GM23338 (cell line): ENCODE results near the gene OR2A25. TPM values are rescaled to one million over a fixed set of nuclear protein-coding genes. Genes with fewer than 3 reads are reported as not detected.

Source experiments
- ATAC-seq: fragments of 200-7000 bp; cut with Tn5 transposase; 3 replicates; pipeline ENCODE4 v1.9.1; 2020
- DNase-seq: peaks from one replicate; pipeline ENCODE4 v3.0.0-alpha.2; 2015; ENCODE audit warnings: low spot score
- H2AFZ ChIP-seq: fragments of 200-600 bp; sonication (generic); 2 replicates; pipeline ENCODE4 v1.8.0; 2016; ENCODE audit warnings: antibody characterized with exemption, mild to moderate bottlenecking, moderate library complexity
- H3F3A ChIP-seq: fragments of 200-600 bp; sonication (generic); replicated peaks from 2 replicates; pipeline ENCODE4 v1.8.0; 2017; ENCODE audit warnings: antibody characterized with exemption, mixed run types, low read depth
- H3K27ac ChIP-seq: fragments of 200-600 bp; sonication (generic); 2 replicates; pipeline ENCODE4 v1.6.1; 2016; ENCODE audit warnings: low read depth
- H3K27me3 ChIP-seq: fragments of 200-600 bp; sonication (generic); 2 replicates; pipeline ENCODE4 v1.8.0; 2016; ENCODE audit warnings: mild to moderate bottlenecking, mixed run types, moderate library complexity; ENCODE audit not compliant: insufficient read depth
- H3K36me3 ChIP-seq: fragments of 200-600 bp; sonication (generic); 2 replicates; pipeline ENCODE4 v1.8.0; 2016; ENCODE audit warnings: mild to moderate bottlenecking; ENCODE audit not compliant: insufficient read depth
- H3K4me1 ChIP-seq: fragments of 200-600 bp; sonication (generic); 2 replicates; pipeline ENCODE4 v1.8.0; 2016; ENCODE audit warnings: mild to moderate bottlenecking, moderate library complexity; ENCODE audit not compliant: insufficient read depth
- H3K4me2 ChIP-seq: fragments of 200-600 bp; sonication (generic); 2 replicates; pipeline ENCODE4 v1.7.1; 2017; ENCODE audit warnings: mixed run types
- H3K4me3 ChIP-seq: fragments of 200-600 bp; sonication (generic); 2 replicates; pipeline ENCODE4 v1.6.1; 2016; ENCODE audit warnings: mixed run types
- H3K79me2 ChIP-seq: fragments of 200-600 bp; sonication (generic); replicated peaks from 2 replicates; pipeline ENCODE4 v1.8.0; 2017; ENCODE audit warnings: mild to moderate bottlenecking; ENCODE audit not compliant: insufficient read depth
- H3K9me2 ChIP-seq: fragments of 200-600 bp; sonication (generic); 2 replicates; pipeline ENCODE4 v1.8.0; 2017; ENCODE audit not compliant: insufficient read depth
- H4K20me1 ChIP-seq: fragments of 200-600 bp; sonication (generic); replicated peaks from 2 replicates; pipeline ENCODE4 v1.8.0; 2017; ENCODE audit warnings: mild to moderate bottlenecking; ENCODE audit not compliant: insufficient read depth
- H3K27ac Mint-ChIP-seq: 2 replicates; pipeline ENCODE4 v1.8.0; 2020; ENCODE audit warnings: inconsistent platforms, mild to moderate bottlenecking, moderate library complexity, mixed read lengths
- H3K27me3 Mint-ChIP-seq: 3 replicates; pipeline ENCODE4 v1.8.0; 2022; ENCODE audit warnings: low read depth, mild to moderate bottlenecking, moderate library complexity, mixed read lengths, inconsistent platforms; ENCODE audit not compliant: insufficient read depth, poor library complexity
- H3K36me3 Mint-ChIP-seq: 3 replicates; pipeline ENCODE4 v1.8.0; 2021; ENCODE audit warnings: low read depth, mild to moderate bottlenecking, inconsistent platforms, moderate library complexity, mixed read lengths
- H3K4me1 Mint-ChIP-seq: 3 replicates; pipeline ENCODE4 v1.8.0; 2020; ENCODE audit warnings: mild to moderate bottlenecking, inconsistent platforms, mixed read lengths
- H3K4me3 Mint-ChIP-seq: 3 replicates; pipeline ENCODE4 v1.8.0; 2021; ENCODE audit warnings: moderate library complexity, mild to moderate bottlenecking, inconsistent platforms, mixed read lengths
- H3K9me3 Mint-ChIP-seq: 3 replicates; pipeline ENCODE4 v1.8.0; 2020; ENCODE audit warnings: moderate library complexity, mild to moderate bottlenecking, inconsistent platforms, mixed read lengths
- CREB1 ChIP-seq: fragments of 250-450 bp; sonication (Bioruptor Pico); IDR thresholded peaks from 2 replicates; pipeline ENCODE4 v1.5.0; 2020; ENCODE audit warnings: low read depth, mild to moderate bottlenecking, moderate library complexity
- CTCF ChIP-seq, 2 experiments: fragments of 200-600 bp in 1 of 2; sonication (generic) in 1 of 2; conservative IDR thresholded peaks; 2 replicates each; pipeline versions ENCODE4 v1.5.1 to v1.6.1; 2016 to 2017; ENCODE audit warnings: antibody characterized with exemption in 2 of 2, low read depth in 2 of 2, mild to moderate bottlenecking in 2 of 2, moderate library complexity in 1 of 2
- ETS1 ChIP-seq: IDR thresholded peaks from 2 replicates; pipeline ENCODE4 v1.6.1; 2016; ENCODE audit warnings: antibody characterized with exemption
- EZH2 ChIP-seq: fragments of 200-600 bp; sonication (generic); IDR thresholded peaks from one replicate; pipeline ENCODE4 v1.8.0; 2017; ENCODE audit warnings: antibody characterized with exemption, mild to moderate bottlenecking, low read depth; ENCODE audit not compliant: unreplicated experiment
- EZH2phosphoT487 ChIP-seq: fragments of 200-600 bp; sonication (generic); IDR thresholded peaks from one replicate; pipeline ENCODE4 v1.8.1; 2018; ENCODE audit warnings: antibody characterized with exemption; ENCODE audit not compliant: unreplicated experiment
- JUNB ChIP-seq: IDR thresholded peaks from one replicate; pipeline ENCODE4 v1.6.1; 2016; ENCODE audit warnings: antibody characterized with exemption; ENCODE audit not compliant: unreplicated experiment
- NANOG ChIP-seq: IDR thresholded peaks from 2 replicates; pipeline ENCODE4 v1.6.1; 2016; ENCODE audit warnings: antibody characterized with exemption, borderline replicate concordance
- POLR2AphosphoS5 ChIP-seq: IDR thresholded peaks from 2 replicates; pipeline ENCODE4 v1.6.1; 2016; ENCODE audit warnings: antibody characterized with exemption, low read depth
- REST ChIP-seq: IDR thresholded peaks from one replicate; pipeline ENCODE4 v1.6.1; 2018; ENCODE audit warnings: antibody characterized with exemption; ENCODE audit not compliant: unreplicated experiment
- STAT1 ChIP-seq: IDR thresholded peaks from one replicate; pipeline ENCODE4 v1.6.1; 2016; ENCODE audit warnings: antibody characterized with exemption; ENCODE audit not compliant: unreplicated experiment
- ZNF114 ChIP-seq: fragments of 250-450 bp; sonication (Bioruptor Pico); IDR thresholded peaks from 2 replicates; pipeline ENCODE4 v1.5.0; 2020; ENCODE audit warnings: mild to moderate bottlenecking, moderate library complexity
- ZNF331 ChIP-seq: fragments of 250-450 bp; sonication (Bioruptor Pico); IDR thresholded peaks from 2 replicates; pipeline ENCODE4 v1.5.0; 2020; ENCODE audit warnings: low read depth, mild to moderate bottlenecking, moderate library complexity
- polyA plus RNA-seq: library from polyadenylated mRNA; unstranded; fragments of >200 nt; fragmentation: Nextera tagmentation; extraction: Ambion mirVana; gene quantifications from 2 replicates; pipeline ENCODE4 v1.2.1, GENCODE V29; 2016
- total RNA-seq: library from RNA; depleted of rRNA; stranded (reverse); fragments of >200 nt; shearing (Covaris generic); gene quantifications from 2 replicates; pipeline ENCODE4 v1.2.3, GENCODE V29; 2014
- TF ChIP-seq, protein P1 (sequence below): fragments of 250-450 bp; sonication (Bioruptor Pico); IDR thresholded peaks from 2 replicates; pipeline ENCODE4 v1.5.0; 2020; ENCODE audit warnings: mild to moderate bottlenecking, moderate library complexity

Gene OR2A25
- total and polyA plus RNA-seq, 2 experiments from 2014 or later = not detected

DNA sequence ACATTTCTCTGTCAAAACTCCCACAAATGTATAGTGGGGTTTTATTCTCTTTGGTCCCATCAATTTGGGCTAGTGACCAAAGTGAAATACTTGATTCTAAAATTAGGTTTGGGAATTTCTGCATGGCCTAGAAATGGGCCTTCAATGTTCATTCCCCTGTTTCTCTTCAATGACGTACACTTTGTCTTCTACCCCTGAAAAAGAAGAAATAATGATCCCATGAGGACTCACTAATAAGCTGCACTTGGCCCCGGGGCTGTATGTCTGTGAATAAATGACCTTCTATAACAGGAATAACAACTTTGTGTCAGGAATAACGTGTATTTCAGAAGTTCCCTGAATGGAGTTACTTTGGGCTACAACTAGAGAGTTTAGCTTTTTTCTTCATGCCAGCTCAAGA is 49.3 kb upstream of the OR2A25 start:
- no peak overlapping the region for H3K27ac Mint-ChIP-seq
- ATAC-seq = no peak

More for the DNA sequence above, 49.3 kb upstream of the OR2A25 start:
- H3K36me3 ChIP-seq = no peaks in the 10 kb centered on the region
- no peaks in the 10 kb centered on the region for H3K27me3 ChIP-seq
- H3K4me3 ChIP-seq = no peak overlapping the region
- no peaks in the 10 kb centered on the region for H3K9me3 Mint-ChIP-seq
- H3K9me2 ChIP-seq = peaks cover 7% of the 10 kb centered on the region; the same call in 1 of the 2 replicates
- H3K4me2 ChIP-seq = no peak overlapping the region
- H3K27ac ChIP-seq = no peak overlapping the region
- H3K4me3 Mint-ChIP-seq = no peak overlapping the region
- H3K36me3 Mint-ChIP-seq = no peaks in the 10 kb centered on the region
- peaks cover 5% of the 10 kb centered on the region; the same call in 1 of the 2 replicates for H3K4me1 ChIP-seq
- H3K4me1 Mint-ChIP-seq = peaks cover 6% of the 10 kb centered on the region
- no peaks in the 10 kb centered on the region for H3F3A ChIP-seq
- no peak for TF ChIP-seq ZNF114 (CRISPR knock-in tag)
- no peak for TF ChIP-seq REST
- TF ChIP-seq CREB1 (CRISPR knock-in tag) = no peak
- no peak for TF ChIP-seq ETS1
- TF ChIP-seq CTCF (conservative IDR thresholded peaks at IDR 0.05; ENCODE audit: low read depth in 2 of 2) = no peak
- TF ChIP-seq, protein P1, sequence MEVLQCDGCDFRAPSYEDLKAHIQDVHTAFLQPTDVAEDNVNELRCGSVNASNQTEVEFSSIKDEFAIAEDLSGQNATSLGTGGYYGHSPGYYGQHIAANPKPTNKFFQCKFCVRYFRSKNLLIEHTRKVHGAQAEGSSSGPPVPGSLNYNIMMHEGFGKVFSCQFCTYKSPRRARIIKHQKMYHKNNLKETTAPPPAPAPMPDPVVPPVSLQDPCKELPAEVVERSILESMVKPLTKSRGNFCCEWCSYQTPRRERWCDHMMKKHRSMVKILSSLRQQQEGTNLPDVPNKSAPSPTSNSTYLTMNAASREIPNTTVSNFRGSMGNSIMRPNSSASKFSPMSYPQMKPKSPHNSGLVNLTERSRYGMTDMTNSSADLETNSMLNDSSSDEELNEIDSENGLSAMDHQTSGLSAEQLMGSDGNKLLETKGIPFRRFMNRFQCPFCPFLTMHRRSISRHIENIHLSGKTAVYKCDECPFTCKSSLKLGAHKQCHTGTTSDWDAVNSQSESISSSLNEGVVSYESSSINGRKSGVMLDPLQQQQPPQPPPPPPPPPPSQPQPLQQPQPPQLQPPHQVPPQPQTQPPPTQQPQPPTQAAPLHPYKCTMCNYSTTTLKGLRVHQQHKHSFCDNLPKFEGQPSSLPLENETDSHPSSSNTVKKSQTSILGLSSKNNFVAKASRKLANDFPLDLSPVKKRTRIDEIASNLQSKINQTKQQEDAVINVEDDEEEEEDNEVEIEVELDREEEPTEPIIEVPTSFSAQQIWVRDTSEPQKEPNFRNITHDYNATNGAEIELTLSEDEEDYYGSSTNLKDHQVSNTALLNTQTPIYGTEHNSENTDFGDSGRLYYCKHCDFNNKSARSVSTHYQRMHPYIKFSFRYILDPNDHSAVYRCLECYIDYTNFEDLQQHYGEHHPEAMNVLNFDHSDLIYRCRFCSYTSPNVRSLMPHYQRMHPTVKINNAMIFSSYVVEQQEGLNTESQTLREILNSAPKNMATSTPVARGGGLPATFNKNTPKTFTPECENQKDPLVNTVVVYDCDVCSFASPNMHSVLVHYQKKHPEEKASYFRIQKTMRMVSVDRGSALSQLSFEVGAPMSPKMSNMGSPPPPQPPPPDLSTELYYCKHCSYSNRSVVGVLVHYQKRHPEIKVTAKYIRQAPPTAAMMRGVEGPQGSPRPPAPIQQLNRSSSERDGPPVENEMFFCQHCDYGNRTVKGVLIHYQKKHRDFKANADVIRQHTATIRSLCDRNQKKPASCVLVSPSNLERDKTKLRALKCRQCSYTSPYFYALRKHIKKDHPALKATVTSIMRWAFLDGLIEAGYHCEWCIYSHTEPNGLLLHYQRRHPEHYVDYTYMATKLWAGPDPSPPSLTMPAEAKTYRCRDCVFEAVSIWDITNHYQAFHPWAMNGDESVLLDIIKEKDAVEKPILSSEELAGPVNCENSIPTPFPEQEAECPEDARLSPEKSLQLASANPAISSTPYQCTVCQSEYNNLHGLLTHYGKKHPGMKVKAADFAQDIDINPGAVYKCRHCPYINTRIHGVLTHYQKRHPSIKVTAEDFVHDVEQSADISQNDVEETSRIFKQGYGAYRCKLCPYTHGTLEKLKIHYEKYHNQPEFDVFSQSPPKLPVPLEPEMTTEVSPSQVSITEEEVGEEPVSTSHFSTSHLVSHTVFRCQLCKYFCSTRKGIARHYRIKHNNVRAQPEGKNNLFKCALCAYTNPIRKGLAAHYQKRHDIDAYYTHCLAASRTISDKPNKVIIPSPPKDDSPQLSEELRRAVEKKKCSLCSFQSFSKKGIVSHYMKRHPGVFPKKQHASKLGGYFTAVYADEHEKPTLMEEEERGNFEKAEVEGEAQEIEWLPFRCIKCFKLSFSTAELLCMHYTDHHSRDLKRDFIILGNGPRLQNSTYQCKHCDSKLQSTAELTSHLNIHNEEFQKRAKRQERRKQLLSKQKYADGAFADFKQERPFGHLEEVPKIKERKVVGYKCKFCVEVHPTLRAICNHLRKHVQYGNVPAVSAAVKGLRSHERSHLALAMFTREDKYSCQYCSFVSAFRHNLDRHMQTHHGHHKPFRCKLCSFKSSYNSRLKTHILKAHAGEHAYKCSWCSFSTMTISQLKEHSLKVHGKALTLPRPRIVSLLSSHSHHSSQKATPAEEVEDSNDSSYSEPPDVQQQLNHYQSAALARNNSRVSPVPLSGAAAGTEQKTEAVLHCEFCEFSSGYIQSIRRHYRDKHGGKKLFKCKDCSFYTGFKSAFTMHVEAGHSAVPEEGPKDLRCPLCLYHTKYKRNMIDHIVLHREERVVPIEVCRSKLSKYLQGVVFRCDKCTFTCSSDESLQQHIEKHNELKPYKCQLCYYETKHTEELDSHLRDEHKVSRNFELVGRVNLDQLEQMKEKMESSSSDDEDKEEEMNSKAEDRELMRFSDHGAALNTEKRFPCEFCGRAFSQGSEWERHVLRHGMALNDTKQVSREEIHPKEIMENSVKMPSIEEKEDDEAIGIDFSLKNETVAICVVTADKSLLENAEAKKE (CRISPR knock-in tag) = no peak
- no peak for TF ChIP-seq STAT1
- no peak for TF ChIP-seq NANOG
- TF ChIP-seq EZH2phosphoT487 = no peak
- TF ChIP-seq ZNF331 (CRISPR knock-in tag) = no peak
- no peak for TF ChIP-seq JUNB
- TF ChIP-seq EZH2 = no peak
- TF ChIP-seq POLR2AphosphoS5 = no peak
- no peak overlapping the region for H2AFZ ChIP-seq
- H4K20me1 ChIP-seq = no peaks in the 10 kb centered on the region
- H3K27me3 Mint-ChIP-seq = peaks cover 3% of the 10 kb centered on the region
- H3K79me2 ChIP-seq = no peaks in the 10 kb centered on the region
- no peak for DNase-seq
